ENCODE results near the gene BCL2L11. TPM values are rescaled to one million over a fixed set of nuclear protein-coding genes. Genes with fewer than 3 reads are reported as not detected.

The BCL2L11 gene
- total and polyA plus RNA-seq, 10 of the 15 experiments (the other 5 are each of a cell fraction or from before 2014, with no cell fraction given) = 0.29 to 10.1 (median 1.1) TPM

- no peak for TF ChIP-seq ZNF207 (IDR thresholded peaks at IDR 0.05; ENCODE audit: borderline replicate concordance)
- peak; percentile 79 for TF ChIP-seq IKZF1 (conservative IDR thresholded peaks at IDR 0.05)
- TF ChIP-seq PAX5 (IDR thresholded peaks at IDR 0.05; ENCODE audit: borderline replicate concordance, low read depth, low read length) = peak; percentile 93
- TF ChIP-seq TARDBP (IDR thresholded peaks at IDR 0.05; ENCODE audit: borderline replicate concordance) = no peak
- no peak for TF ChIP-seq SIN3A (IDR thresholded peaks at IDR 0.05; ENCODE audit: low read depth, low read length)
- TF ChIP-seq IRF3 (IDR thresholded peaks at IDR 0.05) = no peak
- peak; percentile 35; the same call in 1 of the 2 replicates for TF ChIP-seq ZNF24 (IDR thresholded peaks at IDR 0.05)
- TF ChIP-seq RBBP5 (conservative IDR thresholded peaks at IDR 0.05) = no peak
- TF ChIP-seq ATF3 (IDR thresholded peaks at IDR 0.05; ENCODE audit: borderline replicate concordance, extremely low read depth, low read depth, low read length) = no peak
- TF ChIP-seq ZNF274 (IDR thresholded peaks at IDR 0.05; ENCODE audit: insufficient read depth, insufficient read length) = no peak
- TF ChIP-seq POU2F2 (IDR thresholded peaks at IDR 0.05; ENCODE audit: borderline replicate concordance, low read depth, low read length) = peak; percentile 82; the same call in 2 of the 3 replicates
- TF ChIP-seq NR2C1 (IDR thresholded peaks at IDR 0.05) = no peak
- no peak for TF ChIP-seq E2F4 (IDR thresholded peaks at IDR 0.05; ENCODE audit: low read depth, low read length)
- no peak for TF ChIP-seq RELA (IDR thresholded peaks at IDR 0.05; ENCODE audit: borderline replicate concordance, partially characterized antibody)
- TF ChIP-seq PKNOX1 (IDR thresholded peaks at IDR 0.05) = no peak
- TF ChIP-seq BMI1 (IDR thresholded peaks at IDR 0.05; ENCODE audit: borderline replicate concordance) = peak; percentile 59; the same call in 1 of the 2 replicates
- TF ChIP-seq IKZF2 (IDR thresholded peaks at IDR 0.05) = peak; percentile 82 to 83
- no peak for TF ChIP-seq ETV6 (conservative IDR thresholded peaks at IDR 0.05 in 1 of 2, IDR thresholded peaks at IDR 0.05 in 1 of 2; ENCODE audit: borderline replicate concordance in 1 of 2, low read depth in 1 of 2)
- peak; percentile 85 for TF ChIP-seq RELB (IDR thresholded peaks at IDR 0.05; ENCODE audit: low read depth)
- TF ChIP-seq NRF1 (conservative IDR thresholded peaks at IDR 0.05; ENCODE audit: low read depth, low read length) = no peak
- TF ChIP-seq PML (IDR thresholded peaks at IDR 0.05; ENCODE audit: low read length) = no peak
- no peak for TF ChIP-seq SMAD5 (IDR thresholded peaks at IDR 0.05; ENCODE audit: low read depth)
- no peak for TF ChIP-seq SIX5 (IDR thresholded peaks at IDR 0.05; ENCODE audit: low read depth, low read length, severe bottlenecking)
Measured at GRCh38 chr2:111194835-111195621, 74.3 kb downstream of the BCL2L11 start (continued).

Data from GM12878 (cell line).